ENCODE measurements around the gene COL25A1.
"Not testable (repeated sequence)": the region's sequence is repeated elsewhere in the genome, so short reads cannot be mapped to it uniquely, and the experiment has no call there.

The COL25A1 gene

DNA sequence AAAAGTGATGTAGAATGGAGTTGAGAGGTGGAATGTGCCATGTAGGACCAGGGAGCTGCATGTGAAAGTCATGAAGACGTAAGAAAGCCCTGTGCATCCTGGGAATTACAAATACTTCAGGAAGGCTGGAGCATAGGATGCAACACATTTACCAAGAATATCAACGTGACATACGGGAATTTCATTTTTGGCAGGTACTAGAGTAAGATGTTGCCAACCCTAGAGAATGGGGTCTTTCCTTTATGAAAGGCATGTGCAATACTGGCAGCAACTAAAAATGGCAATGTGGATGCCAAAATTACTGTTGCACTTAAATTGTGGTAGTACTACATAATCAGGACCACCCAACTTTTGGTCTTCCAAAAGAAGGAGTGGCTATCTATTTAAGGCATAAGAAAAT lies 188.0 kb downstream of the COL25A1 start:
- DNase-seq: no peak

DNA sequence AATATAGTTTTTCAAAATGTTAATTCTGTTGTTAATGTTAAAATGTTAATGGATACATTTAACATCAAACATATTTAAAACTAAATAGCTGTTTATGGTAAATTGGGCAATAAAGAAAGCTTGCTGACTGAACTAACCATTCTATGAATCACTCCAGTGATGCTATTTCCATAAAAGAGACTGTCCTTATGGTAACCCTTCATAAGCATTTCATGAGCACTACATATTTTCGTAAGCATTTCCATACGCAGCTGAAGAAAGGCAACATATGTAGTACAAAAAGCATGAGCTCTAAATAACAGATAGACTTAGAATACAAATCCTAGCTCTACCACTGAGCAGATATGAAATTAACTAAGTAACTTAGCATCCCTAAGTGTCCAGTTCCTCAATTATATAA lies 188.9 kb downstream of the COL25A1 start:
- no peak for DNase-seq

DNA sequence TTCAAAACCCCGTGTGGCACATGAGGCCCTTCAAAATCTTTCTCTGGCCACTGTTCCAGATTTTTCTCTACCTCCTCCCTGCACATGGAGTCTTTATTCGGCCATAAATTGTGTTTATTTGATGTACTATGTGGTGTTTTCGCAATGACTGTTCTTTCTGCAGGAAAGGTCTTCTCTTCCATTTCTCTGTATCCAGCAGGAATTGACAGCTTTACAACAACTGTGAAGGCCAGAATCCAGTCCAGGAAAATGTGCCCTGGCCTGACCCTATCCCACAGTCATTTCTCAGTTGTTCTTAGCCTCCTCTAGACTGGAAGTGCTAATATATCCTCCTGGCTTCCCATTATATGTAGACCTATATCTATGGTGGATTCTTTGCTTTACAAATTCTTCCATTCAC lies 191.4 kb downstream of the COL25A1 start:
- DNase-seq: no peak

DNA sequence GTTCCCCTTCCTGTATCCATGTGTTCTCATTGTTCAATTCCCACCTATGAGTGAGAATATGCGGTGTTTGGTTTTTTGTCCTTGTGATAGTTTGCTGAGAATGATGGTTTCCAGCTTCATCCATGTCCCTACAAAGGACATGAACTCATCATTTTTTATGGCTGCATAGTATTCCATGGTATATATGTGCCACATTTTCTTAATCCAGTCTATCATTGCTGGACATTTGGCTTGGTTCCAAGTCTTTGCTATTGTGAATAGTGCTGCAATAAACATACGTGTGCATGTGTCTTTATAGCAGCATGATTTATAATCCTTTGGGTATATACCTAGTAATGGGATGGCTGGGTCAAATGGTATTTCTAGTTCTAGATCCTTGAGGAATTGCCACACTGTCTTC lies 194.2 kb downstream of the COL25A1 start:
- not testable (repeated sequence) for DNase-seq

DNA sequence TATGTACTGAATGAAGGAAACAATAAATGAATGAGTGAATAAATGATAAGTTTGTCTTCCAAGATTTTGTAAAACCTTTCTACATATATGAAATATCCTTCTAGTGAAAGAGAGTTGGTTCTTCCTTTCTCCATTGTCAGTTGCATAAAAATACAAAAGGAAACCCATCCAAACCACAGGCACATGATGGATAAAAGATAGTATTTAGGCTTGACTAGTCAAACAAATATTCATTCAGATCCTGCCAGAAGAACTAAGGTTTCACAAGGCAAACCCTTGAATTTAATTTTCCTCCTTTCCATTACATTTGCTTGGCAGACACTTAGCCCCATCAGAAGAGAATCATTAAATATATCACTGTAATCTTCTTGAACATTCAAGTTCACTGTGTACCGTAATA lies 208.4 kb downstream of the COL25A1 start:
- DNase-seq: no peak

DNA sequence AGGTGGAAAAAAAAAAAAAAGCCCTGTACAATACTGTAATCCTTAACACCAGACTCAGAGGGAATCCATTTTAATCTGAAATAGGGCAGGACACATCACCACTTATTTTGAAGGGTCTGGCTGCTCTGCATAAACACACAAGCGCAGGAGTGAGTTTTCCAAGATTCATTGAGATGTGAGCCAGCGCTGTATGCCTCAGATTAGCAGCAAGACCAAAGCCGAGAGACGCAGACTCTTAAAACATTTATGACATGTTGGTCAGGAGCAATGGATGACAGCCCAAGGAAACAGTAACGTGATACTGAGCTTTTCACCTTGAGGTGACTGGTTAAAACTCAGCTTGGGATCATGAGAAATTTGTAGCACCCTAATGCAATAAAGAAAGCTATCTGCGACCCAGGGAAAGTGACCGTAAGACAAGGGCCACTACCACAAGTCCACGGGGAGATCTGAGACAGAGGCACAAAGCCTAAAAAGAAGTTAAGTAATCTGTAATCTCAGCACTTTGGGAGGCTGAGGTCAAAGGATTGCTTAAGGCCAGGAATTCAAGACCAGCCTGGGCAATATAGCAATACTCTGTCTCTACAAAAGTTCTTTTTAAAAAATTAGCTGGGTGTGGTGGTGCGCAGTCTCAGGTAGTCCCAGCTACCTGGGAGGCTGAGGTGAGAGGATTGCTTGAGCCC lies 210.6 kb downstream of the COL25A1 start:
- DNase-seq: no peak

DNA sequence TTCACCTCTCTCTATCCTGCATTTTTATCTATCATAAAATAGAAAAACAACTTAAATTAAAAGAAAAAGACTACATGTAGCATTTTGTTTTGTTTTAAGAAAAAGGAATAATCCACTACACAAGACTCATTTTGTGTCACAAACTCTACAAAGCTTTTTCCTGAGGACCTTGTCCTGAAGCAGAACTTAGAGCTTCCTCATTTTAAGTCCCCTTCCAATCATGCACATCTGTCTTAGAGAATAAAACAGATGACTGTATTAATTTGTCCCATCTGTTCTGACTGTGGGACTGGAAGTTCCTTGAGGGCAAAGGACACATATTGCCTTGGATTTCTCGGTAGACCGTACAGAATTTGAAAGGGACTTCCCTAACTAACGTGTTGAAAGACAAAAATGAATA lies 218.5 kb downstream of the COL25A1 start:
- no peak for DNase-seq

DNA sequence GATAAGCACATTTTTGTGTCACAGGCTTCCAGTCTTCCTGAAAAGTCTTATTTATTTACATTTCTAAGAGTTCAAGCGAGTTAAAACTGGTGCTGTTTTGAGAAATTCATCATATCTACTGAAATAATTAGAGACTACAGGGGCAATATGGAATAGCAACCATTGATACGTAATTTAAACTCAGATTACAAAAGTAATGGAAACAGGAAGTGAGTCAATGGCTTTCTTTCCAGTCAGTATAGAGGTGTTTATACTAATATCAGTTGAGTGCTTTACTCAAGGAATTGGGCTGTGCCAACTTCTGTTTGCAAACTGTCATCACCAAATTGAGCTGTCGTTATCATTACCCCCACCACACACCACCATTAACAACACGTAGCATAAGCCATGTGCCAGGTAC lies 222.7 kb downstream of the COL25A1 start:
- no peak for DNase-seq

DNA sequence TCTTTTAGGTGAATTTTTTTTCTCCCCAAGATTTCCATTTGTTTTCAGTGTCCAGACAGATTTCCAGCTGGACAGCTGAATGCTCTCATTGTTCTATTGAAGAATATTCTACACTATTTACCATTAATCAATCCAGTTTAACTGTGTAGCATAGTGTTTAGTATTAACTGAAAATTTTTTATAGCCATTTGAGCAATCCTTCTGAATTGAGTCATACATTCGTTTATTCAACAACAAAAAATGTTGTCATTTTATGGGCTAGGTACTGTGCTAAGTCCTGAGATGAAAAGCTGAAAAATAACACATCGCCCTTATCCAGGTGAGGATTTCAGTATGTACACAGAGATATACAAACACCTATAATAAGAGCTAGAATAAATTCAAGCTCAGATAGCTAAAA lies 223.3 kb downstream of the COL25A1 start:
- DNase-seq: no peak

DNA sequence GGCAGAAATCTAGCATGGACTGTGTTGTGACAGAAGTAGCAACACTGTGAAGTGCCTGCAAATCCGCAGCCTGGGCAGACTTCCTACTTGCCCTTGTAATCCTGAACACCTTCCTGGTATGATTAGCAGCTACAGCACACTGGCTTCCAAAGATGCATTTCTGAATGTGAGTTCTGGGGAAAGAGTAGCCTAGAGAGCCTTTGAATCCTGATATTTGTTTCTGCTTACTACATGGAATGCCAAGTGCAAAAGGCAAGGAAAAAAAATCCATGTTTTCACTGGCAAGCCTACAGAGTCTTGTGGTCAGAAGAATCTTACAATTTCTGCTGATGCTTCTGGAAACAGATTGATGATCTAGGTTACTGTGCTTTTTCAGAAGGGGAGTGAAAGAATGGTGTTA lies 223.7 kb downstream of the COL25A1 start:
- no peak for DNase-seq

DNA sequence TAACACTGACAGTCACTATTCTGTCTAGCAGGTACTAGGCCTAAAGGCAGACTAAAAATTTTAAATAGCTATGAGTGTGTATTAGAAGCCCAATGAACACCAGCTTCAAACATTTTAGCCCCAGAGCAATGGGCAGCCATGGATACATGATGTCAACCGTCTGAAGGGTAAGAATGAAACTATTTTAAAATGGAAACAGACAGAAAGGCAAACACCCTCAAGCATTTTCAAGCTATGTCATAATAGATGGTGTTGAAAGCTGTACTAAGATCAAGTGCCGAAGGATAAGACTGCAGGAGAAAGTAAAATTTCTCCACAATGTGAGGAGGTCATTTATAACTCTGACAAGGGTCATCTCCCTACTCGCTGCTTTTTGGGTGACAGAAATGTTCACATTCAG lies 225.0 kb downstream of the COL25A1 start:
- no peak for DNase-seq

DNA sequence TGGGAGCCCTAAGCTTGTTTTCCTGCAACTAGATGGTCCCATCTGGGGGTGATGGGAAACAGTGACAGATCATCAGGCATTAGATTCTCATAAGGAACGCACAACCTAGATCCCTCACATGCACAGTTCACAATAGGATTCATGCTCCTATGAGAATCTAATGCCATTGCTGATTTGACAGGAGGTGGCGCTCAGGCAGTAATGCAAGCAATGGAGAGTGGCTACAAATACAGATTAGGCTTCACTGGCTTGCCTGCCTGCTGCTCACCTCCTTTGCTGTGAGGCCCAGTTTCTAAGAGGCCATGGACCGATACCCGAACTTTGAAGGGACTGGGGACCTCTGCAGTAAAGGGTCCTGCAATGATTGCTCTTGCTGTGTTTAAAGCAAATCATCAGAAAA lies 225.7 kb downstream of the COL25A1 start:
- DNase-seq: not testable (repeated sequence)

DNA sequence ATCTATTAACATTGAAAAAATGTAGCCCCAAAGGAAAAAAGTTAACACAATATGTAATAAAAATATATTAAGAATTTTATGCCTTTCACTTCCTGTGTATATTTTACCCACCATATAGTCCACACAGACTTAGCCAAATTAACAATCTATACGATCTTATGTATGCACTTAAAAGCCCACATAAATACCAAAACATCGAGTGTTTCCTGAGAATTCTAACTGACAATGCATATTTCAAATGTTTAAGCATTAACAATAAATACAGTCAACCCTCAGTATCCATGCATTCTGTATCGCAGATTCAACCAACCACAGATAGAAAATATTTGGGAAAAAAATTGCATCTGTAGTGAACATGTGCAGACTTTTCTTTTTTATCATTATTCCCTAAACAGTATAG lies 226.8 kb downstream of the COL25A1 start:
- no peak for DNase-seq

DNA sequence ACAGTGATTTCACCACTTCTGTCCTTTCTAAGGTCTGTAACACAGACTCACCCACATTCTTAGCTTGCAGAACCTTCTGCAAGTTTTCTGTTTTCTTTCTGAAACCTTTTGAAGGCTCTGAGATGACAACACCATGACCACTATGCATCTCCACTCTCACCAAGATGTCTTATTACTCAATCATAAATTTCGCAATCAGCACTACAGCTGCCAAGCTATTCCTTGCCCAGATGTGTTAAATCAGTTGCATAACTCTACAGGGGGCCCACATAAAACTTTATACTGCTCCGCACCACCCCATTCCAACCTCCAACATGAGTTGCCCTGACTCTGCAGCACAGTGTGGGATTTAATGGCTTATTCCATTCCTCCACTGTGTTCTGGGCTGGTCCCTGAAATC lies 229.9 kb downstream of the COL25A1 start:
- DNase-seq: no peak

DNA sequence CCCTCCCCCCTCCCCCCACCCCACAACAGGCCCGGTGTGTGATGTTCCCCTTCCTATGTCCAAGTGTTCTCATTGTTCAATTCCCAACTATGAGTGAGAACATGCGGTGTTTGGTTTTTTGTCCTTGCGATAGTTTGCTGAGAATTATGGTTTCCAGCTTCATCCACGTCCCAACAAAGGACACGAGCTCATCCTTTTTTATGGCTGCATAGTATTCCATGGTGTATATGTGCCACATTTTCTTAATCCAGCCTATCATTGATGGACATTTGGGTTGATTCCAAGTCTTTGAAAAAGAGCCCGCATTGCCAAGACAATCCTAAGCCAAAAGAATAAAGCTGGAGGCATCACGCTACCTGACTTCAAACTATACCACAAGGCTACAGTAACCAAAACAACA lies 231.8 kb downstream of the COL25A1 start:
- not testable (repeated sequence) for DNase-seq

DNA sequence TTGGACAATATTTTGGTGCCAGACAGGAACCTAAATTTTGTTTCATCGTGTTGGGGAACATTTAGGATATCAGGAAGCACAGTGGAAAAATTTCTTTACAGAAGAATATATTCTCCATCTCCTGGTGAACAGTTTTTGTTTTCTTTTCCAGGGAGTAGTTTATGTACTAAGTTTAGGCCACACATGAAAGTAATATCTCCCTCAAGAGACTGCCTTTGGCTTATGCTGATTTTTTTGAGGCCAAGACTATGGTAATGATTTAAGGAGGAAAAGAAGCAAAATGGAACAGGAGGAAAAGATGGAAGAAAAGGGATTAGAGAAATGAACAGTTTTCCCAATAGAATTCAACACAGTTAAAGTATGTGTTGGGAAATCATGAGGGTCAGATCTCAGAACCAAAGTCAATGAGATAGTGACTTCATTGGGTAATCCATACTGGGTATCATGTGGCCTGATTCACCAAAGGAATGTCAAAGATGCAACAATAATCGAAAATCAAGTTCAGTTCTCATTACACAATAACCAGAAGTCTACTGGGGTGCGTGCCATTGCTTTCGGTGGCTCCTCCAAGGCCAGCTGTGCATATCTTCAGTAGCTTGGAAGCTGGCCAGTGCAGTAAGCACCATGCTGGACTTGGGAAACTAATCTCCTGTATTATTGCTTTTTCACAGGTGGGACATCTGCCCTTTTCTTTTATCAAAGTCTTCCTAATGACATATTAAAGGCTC lies 234.8 kb downstream of the COL25A1 start:
- DNase-seq: no peak

DNA sequence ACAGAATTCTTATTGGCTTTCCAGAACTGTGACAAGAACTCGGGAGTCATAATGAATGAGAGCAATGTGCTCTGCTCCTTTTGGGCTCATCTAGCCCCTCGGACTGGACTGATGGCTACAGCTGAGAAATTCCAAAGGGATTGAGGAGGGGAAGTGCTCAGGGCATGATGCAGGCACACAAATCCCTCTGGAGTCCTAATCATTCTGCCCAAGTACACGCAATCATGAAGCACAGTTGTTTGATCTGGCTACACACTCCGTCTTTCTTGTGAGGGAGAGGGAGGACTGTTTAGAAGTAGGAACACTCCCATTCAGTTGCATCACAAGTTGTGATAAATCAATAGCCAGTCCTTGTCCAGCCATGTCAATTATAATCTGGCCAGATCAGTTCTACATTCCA lies 237.5 kb downstream of the COL25A1 start:
- no peak for DNase-seq

DNA sequence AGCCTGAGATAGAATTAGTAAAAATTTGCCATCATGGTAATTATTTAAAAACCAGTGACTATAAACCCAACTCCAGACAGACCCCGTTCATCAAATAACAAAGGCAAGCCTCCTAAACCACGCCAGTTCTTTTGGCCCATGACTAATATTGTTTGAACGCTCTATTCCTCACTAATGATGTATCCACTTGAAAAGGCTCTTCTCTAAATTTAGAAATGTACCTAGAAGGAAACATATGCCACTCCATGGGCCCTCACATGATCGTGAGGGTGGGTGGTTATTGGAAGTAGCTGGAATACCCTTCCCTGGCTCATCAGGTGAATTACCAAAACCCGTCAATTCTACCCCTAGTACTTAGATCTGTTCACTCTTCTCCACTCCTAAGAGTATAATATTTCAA lies 249.2 kb downstream of the COL25A1 start:
- DNase-seq: no peak

DNA sequence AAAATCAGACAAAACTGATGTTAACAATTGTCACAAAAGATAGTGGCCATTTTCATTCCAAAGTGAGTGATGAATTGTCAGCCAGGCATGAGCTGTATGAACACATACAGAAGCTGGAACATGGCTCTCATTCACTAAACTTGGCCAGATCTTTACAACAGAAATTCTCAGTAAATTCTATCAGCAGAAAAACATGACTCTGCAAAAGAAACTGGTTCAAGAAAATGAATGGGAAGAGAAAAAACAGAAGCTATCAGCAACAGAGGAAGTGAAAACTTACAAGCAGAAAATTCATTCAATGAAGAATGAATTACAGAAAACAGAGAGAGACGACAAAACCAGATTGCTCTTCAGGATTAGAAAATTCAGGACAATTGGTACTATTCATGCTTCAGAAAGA lies 249.6 kb downstream of the COL25A1 start:
- no peak for DNase-seq

DNA sequence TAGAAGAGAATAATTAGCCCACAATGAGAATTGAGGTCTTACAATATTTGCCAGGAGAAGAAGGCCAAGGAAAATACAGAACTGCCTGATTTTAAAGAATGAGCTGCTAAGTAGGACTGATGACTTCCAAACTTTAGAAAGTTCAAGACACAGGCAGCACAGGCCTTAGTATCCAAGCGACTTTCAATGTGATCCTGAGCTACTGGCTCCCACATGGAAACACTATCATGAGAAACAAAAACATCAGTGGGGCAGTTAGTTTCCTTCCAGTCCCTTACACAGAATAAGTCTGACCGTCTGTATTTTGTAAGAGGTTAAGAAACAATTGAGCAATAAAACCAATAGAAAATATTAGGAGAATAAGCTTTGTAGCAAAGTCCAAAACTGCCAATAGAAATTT lies 251.4 kb downstream of the COL25A1 start:
- no peak for DNase-seq

DNA sequence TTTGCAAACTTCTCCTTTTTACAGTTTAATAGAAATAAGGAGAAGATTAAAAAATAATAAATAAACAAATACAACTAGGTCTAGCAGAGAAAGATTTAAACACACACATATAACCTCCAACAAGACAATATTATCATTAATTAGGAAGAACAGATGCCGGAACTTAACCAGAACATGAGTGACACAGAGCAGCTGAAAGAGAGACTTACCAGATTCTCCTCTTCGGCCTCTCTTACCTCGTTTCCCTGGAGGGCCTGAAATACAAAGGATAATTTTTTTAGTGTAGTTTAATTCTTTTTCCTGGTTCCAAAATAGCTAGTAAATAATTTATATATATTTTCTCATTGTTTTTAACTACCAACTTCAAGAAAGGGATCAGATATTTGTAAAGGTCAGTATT lies 252.5 kb downstream of the COL25A1 start:
- DNase-seq: no peak

DNA sequence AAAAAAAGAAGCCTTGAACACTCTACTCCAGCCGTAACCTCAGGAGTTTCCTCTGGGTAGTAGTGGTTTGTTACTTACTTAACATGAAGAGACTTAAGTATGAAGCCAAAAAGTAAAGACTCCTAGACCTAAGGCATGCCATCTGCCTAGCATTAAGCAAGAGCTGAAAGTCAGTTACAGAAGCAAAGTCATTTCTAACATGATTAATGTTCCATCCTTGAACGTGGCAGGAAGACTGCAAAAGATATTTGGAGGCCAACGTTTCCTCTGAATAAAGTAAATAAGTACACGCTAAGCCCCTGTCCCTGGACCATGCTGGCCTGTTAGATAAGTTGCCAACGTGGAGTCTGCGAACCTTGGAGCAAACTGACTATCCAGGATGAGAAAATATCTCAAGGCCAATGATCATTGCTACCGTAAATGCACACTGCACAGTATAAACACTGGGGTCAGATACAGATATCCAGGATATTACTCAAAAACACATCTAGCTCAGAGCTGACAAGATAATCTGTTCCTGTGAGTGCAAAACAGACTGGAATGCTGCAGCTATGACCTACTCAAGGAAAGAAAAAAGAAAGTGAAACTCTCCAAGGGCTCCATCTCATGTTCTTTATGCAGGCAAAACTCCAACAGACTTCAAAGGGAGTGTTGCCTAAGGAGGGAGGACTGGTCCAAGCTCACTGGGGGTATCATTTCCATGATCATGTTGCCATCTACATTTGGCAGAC lies 255.8 kb downstream of the COL25A1 start:
- no peak for DNase-seq

DNA sequence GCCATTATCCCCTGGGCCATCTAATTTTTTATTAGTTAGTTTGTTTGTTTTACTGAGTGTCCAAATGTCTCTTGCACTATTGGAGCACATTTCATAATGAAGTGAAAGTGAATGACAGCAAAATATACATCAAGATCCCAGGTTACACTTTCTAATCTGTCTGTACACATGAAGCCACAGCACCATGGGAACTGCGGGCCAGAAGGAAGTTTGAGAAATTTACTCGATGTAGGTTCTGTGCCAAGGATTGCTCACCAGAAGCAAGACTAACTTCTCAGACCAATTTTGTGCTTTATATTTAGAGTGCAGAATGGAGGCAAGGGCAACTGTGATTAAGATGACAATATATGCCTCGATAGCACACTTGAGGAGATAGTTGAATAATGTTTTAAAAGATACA lies 258.0 kb downstream of the COL25A1 start:
- DNase-seq: no peak

DNA sequence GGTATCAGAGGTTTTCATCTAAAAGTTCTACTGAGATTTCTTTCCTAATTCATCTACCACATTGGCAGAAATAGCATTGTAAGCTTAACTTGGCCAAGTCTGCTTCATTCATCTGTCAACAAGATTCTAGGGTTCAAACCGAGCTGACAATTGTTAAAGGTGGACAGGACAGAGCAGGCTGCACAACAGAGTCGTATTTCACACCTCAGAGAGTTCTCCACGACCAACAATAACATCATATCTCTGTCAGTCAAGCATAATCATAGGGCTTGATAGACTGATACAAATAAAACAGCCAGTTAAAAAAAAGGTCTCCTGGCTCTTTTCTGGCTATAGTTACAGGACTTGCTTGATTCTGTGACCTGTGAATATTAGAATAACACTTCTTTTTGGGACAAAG lies 259.2 kb downstream of the COL25A1 start:
- DNase-seq: no peak

All from activated gamma-delta T cell treated with Interleukin-2 at 50 U/mL for 16 hours (primary cell).